SK-N-MC (cell line): ENCODE measurements around the gene PRF1.

ENCODE experiments used
- DNase-seq: peaks from one replicate; pipeline ENCODE4 v3.0.0-alpha.2; 2011; ENCODE audit warnings: low read depth, low spot score
- H3K27ac ChIP-seq: fragments of 200-600 bp; sonication (generic); 2 replicates; pipeline ENCODE4 v1.5.1; 2016; ENCODE audit warnings: mixed run types
- H3K36me3 ChIP-seq: fragments of 200-600 bp; sonication (generic); 2 replicates; pipeline ENCODE4 v1.6.1; 2017; ENCODE audit warnings: antibody characterized with exemption, low read length, mixed read lengths; ENCODE audit not compliant: insufficient read depth
- H3K4me3 ChIP-seq: fragments of 200-600 bp; sonication (generic); 2 replicates; pipeline ENCODE4 v1.5.1; 2016
- H3K9ac ChIP-seq: fragments of 200-600 bp; sonication (generic); 2 replicates; pipeline ENCODE4 v1.8.0; 2017; ENCODE audit warnings: mixed run types, mixed read lengths; ENCODE audit not compliant: insufficient read length
- H3K9me3 ChIP-seq: fragments of 200-600 bp; sonication (generic); 2 replicates; pipeline ENCODE4 v1.6.1; 2017; ENCODE audit warnings: low read depth, mild to moderate bottlenecking, antibody characterized with exemption, low read length, moderate library complexity, mixed read lengths
- EZH2 ChIP-seq: fragments of 200-600 bp; sonication (generic); IDR thresholded peaks from one replicate; pipeline ENCODE4 v1.6.1; 2017; ENCODE audit warnings: antibody characterized with exemption
- FOXP2 ChIP-seq: optimal IDR thresholded peaks from 2 replicates; pipeline ENCODE3; 2011; ENCODE audit warnings: mild to moderate bottlenecking, moderate library complexity; ENCODE audit not compliant: insufficient read depth; ENCODE audit errors: extremely low read length, control extremely low read depth
- POLR2AphosphoS5 ChIP-seq: IDR thresholded peaks from 2 replicates; pipeline ENCODE4 v1.6.1; 2012; ENCODE audit warnings: mild to moderate bottlenecking, low read depth, low read length, borderline replicate concordance

Gene PRF1

GRCh38 chr10:70576803-70577517 is 25.6 kb downstream of the PRF1 start:
- H3K27ac ChIP-seq, result no peak overlapping the region
- no peaks in the 10 kb centered on the region for H3K36me3 ChIP-seq
- H3K4me3 ChIP-seq, result no peak overlapping the region
- no peak for TF ChIP-seq POLR2AphosphoS5
- TF ChIP-seq FOXP2, result no peak
- TF ChIP-seq EZH2, result no peak
- no peak for DNase-seq
- H3K9ac ChIP-seq, result no peak overlapping the region
- H3K9me3 ChIP-seq, result no peaks in the 10 kb centered on the region

GRCh38 chr10:70575874-70576802 is 26.4 kb downstream of the PRF1 start:
- DNase-seq, result no peak
- Histone ChIP-seq H3K27ac (no peak overlapping the region), H3K9ac (no peak overlapping the region), H3K36me3 (no peaks in the 10 kb centered on the region), H3K4me3 (no peak overlapping the region), H3K9me3 (no peaks in the 10 kb centered on the region)
- TF ChIP-seq FOXP2, result no peak
- no peak for TF ChIP-seq POLR2AphosphoS5
- no peak for TF ChIP-seq EZH2

- TF ChIP-seq POLR2AphosphoS5 (no peak), EZH2 (no peak), FOXP2 (no peak)
- Histone ChIP-seq H3K9ac (no peak overlapping the region), H3K9me3 (no peaks in the 10 kb centered on the region), H3K4me3 (no peak overlapping the region), H3K27ac (no peak overlapping the region), H3K36me3 (no peaks in the 10 kb centered on the region)
- DNase-seq, result no peak
Observed at GRCh38 chr10:70575486-70575873, 27.1 kb downstream of the PRF1 start.

- H3K9ac ChIP-seq, result no peak overlapping the region
- H3K9me3 ChIP-seq, result no peaks in the 10 kb centered on the region
- DNase-seq, result no peak
- no peak overlapping the region for H3K4me3 ChIP-seq
- TF ChIP-seq FOXP2, result no peak
- no peak for TF ChIP-seq POLR2AphosphoS5
- no peak for TF ChIP-seq EZH2
- no peaks in the 10 kb centered on the region for H3K36me3 ChIP-seq
- no peak overlapping the region for H3K27ac ChIP-seq
Observed at GRCh38 chr10:70573599-70574506, 28.7 kb downstream of the PRF1 start.

GRCh38 chr10:70571636-70572439 is 30.7 kb downstream of the PRF1 start:
- no peak for TF ChIP-seq POLR2AphosphoS5
- TF ChIP-seq EZH2, result no peak
- no peak for TF ChIP-seq FOXP2
- DNase-seq, result no peak
- Histone ChIP-seq H3K4me3 (no peak overlapping the region), H3K9ac (no peak overlapping the region), H3K36me3 (no peaks in the 10 kb centered on the region), H3K27ac (no peak overlapping the region), H3K9me3 (no peaks in the 10 kb centered on the region)

- H3K4me3 ChIP-seq, result no peak overlapping the region
- no peak overlapping the region for H3K9ac ChIP-seq
- TF ChIP-seq FOXP2, result no peak
- TF ChIP-seq EZH2, result no peak
- TF ChIP-seq POLR2AphosphoS5, result no peak
- no peak overlapping the region for H3K27ac ChIP-seq
- H3K9me3 ChIP-seq, result no peaks in the 10 kb centered on the region
- DNase-seq, result no peak
- no peaks in the 10 kb centered on the region for H3K36me3 ChIP-seq
Observed at GRCh38 chr10:70571236-70571635, 31.3 kb downstream of the PRF1 start.

GRCh38 chr10:70568781-70569495 is 33.6 kb downstream of the PRF1 start:
- Histone ChIP-seq H3K36me3 (no peaks in the 10 kb centered on the region), H3K9me3 (no peaks in the 10 kb centered on the region), H3K9ac (no peak overlapping the region), H3K27ac (no peak overlapping the region), H3K4me3 (no peak overlapping the region)
- TF ChIP-seq FOXP2 (no peak), EZH2 (no peak), POLR2AphosphoS5 (no peak)
- no peak for DNase-seq
